Psoas muscle (tissue), 8 donors: ENCODE measurements around the gene CCDC54. TPM values are rescaled to one million over a fixed set of nuclear protein-coding genes. Genes with fewer than 3 reads are reported as not detected.

Source experiments
- ATAC-seq, 4 donors: fragments of 200-7000 bp; cut with Tn5 transposase; one replicate each; pipeline ENCODE4 v1.9.1; 2020; ENCODE audit warnings: moderate library complexity in 3 of 4, mild to moderate bottlenecking in 2 of 4
- DNase-seq, 2 donors: peaks; one replicate each; pipeline ENCODE4 v3.0.0-alpha.2; 2020
- H3K27ac ChIP-seq: fragments of 200-600 bp; one replicate; pipeline ENCODE4 v1.8.0; 2022
- H3K27me3 ChIP-seq, 3 donors: fragments of 200-600 bp in 1 of 3; one replicate each; pipeline versions ENCODE4 v1.6.1 to v1.8.0; 2013 to 2022; ENCODE audit warnings: low read length in 2 of 3, mild to moderate bottlenecking in 2 of 3, moderate library complexity in 1 of 3; ENCODE audit not compliant: insufficient read depth in 3 of 3
- H3K36me3 ChIP-seq, 2 donors: fragments of 200-600 bp in 1 of 2; one replicate each; pipeline versions ENCODE4 v1.6.1 to v1.8.0; 2013 to 2022; ENCODE audit warnings: low read depth in 1 of 2, mild to moderate bottlenecking in 1 of 2, moderate library complexity in 1 of 2; ENCODE audit not compliant: insufficient read depth in 1 of 2
- H3K4me1 ChIP-seq: fragments of 200-600 bp; one replicate; pipeline ENCODE4 v1.8.0; 2022
- H3K4me3 ChIP-seq: fragments of 200-600 bp; one replicate; pipeline ENCODE4 v1.8.0; 2022; ENCODE audit warnings: mild to moderate bottlenecking
- H3K9me3 ChIP-seq: fragments of 200-600 bp; one replicate; pipeline ENCODE4 v1.8.0; 2022
- WGBS, 3 donors: extraction: QIAGEN DNeasy Blood & Tissue Kit; methylation state at CpG; one replicate each; pipeline versions ENCODE4 v1.1.6 to v1.1.7; 2013; 5-methylcytosine and 5-hydroxymethylcytosine counted together
- intact Hi-C, 2 donors: fragments of 100-400 bp; cut with DNase I; formaldehyde crosslinking; loops; one replicate each; pipeline versions ENCODE4 v1.11.0 to v1.14.2; 2022
- polyA plus RNA-seq, 3 donors: library from polyadenylated mRNA; stranded (reverse); fragments of 200-250 nt; gene quantifications; one replicate each; pipeline ENCODE4 v1.2.3, GENCODE V29; 2013
- total RNA-seq, 4 donors: library from RNA; stranded (reverse); fragmentation: NEBNext Ultra II Directional in 2 of 4; extraction: Animal tissue kit (Norgen Biotek cat#: 25700) in 2 of 4; gene quantifications; one replicate each; pipeline versions ENCODE4 v1.2.1 to v1.2.4, GENCODE V29; 2021 to 2023
- TF ChIP-seq, protein P1 (sequence below): fragments of 200-600 bp; IDR thresholded peaks from one replicate; pipeline ENCODE4 v1.8.0; 2022; ENCODE audit warnings: antibody characterized with exemption
- donor health status: healthy with polysubstance abuse.
- donor health status: DM: no; HTN: no; CAD: no; lungs with moderate emphysema.
- donor health status: Bipolar disorder and iron deficiency.
- donor health status: healthy.
- donor health status: DM: yes; HTN: yes; CAD: no.
- donor health status: DM: no; HTN: no; CAD: no.
- donor health status: DM: no; HTN: no; CAD: no.
- donor health status: DM: yes; HTN: yes; CAD: no.

CCDC54 gene
- total and polyA plus RNA-seq, 7 donors, result not detected

- TF ChIP-seq, protein P1, sequence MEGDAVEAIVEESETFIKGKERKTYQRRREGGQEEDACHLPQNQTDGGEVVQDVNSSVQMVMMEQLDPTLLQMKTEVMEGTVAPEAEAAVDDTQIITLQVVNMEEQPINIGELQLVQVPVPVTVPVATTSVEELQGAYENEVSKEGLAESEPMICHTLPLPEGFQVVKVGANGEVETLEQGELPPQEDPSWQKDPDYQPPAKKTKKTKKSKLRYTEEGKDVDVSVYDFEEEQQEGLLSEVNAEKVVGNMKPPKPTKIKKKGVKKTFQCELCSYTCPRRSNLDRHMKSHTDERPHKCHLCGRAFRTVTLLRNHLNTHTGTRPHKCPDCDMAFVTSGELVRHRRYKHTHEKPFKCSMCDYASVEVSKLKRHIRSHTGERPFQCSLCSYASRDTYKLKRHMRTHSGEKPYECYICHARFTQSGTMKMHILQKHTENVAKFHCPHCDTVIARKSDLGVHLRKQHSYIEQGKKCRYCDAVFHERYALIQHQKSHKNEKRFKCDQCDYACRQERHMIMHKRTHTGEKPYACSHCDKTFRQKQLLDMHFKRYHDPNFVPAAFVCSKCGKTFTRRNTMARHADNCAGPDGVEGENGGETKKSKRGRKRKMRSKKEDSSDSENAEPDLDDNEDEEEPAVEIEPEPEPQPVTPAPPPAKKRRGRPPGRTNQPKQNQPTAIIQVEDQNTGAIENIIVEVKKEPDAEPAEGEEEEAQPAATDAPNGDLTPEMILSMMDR, result no peak
- Histone ChIP-seq H3K4me3 (no peak overlapping the region), H3K9me3 (no peaks in the 10 kb centered on the region), H3K4me1 (no peaks in the 10 kb centered on the region), H3K27me3 (no peaks in the 10 kb centered on the region), H3K27ac (no peak overlapping the region), H3K36me3 (no peaks in the 10 kb centered on the region)
- no peak for DNase-seq
- no peak for ATAC-seq
- intact Hi-C loops, result no loop called here
These were observed 39.6 kb downstream of the CCDC54 start for GRCh38 chr3:107416886-107417285.

- ATAC-seq (peak in 2 of 4 donors; percentile 72 to 85), DNase-seq (no peak)
- intact Hi-C loops, result loop anchor here in 1 of 2 donors (5.0 kb wide), 1 partner anchor 149 kb away; no protein-coding TSS in a partner anchor
- Histone ChIP-seq H3K4me1 (no peaks in the 10 kb centered on the region), H3K4me3 (peak overlapping the region; percentile 51), H3K27me3 (no peaks in the 10 kb centered on the region), H3K9me3 (no peaks in the 10 kb centered on the region), H3K36me3 (no peaks in the 10 kb centered on the region), H3K27ac (no peak overlapping the region)
- TF ChIP-seq, protein P1, result peak; percentile 71
- 0 to 2% (median 1%) methylated on average over 4 of the region's 4 CpGs for WGBS, 3 donors
These were observed 44.0 kb downstream of the CCDC54 start for GRCh38 chr3:107421170-107421792.

GRCh38 chr3:107421881-107422280, 44.6 kb downstream of the CCDC54 start:
- no peak overlapping the region for H3K4me3 ChIP-seq
- intact Hi-C loops, result loop anchor here in 1 of 2 donors (5.0 kb wide), 1 partner anchor 150 kb away; no protein-coding TSS in a partner anchor
- H3K27ac ChIP-seq, result no peak overlapping the region
- DNase-seq, result no peak
- no peak for ATAC-seq
- TF ChIP-seq, protein P1, result no peak
- no peaks in the 10 kb centered on the region for H3K27me3 ChIP-seq
- no peaks in the 10 kb centered on the region for H3K36me3 ChIP-seq
- no peaks in the 10 kb centered on the region for H3K4me1 ChIP-seq
- H3K9me3 ChIP-seq, result no peaks in the 10 kb centered on the region
- WGBS, 3 donors, result 92 to 100% (median 93%) methylated on average over 1 of the region's 1 CpG

DNA sequence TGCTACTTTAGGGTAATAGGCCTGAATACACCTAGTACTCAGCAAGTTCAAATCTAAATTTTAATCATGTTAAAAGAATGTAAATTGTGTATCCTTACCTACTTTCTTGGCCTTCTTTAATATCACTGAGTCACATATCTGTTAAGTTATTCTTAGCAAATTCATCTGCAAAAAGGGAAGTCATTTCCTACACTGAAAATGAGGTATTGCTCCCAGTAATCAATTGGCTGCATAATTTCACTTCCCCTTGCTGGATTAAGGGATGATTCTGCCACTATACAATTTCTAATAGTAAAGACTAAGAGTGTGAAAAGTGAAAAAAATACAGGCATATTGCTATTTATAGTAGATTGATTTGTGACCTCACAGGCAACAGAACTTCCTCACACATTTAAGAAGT, 47.8 kb downstream of the CCDC54 start:
- no peaks in the 10 kb centered on the region for H3K9me3 ChIP-seq
- TF ChIP-seq, protein P1, result no peak
- no peaks in the 10 kb centered on the region for H3K4me1 ChIP-seq
- no peak overlapping the region for H3K4me3 ChIP-seq
- H3K36me3 ChIP-seq, result no peaks in the 10 kb centered on the region
- intact Hi-C loops, result no loop called here
- DNase-seq, result no peak
- no peaks in the 10 kb centered on the region for H3K27me3 ChIP-seq
- H3K27ac ChIP-seq, result no peak overlapping the region
- no peak for ATAC-seq

DNA sequence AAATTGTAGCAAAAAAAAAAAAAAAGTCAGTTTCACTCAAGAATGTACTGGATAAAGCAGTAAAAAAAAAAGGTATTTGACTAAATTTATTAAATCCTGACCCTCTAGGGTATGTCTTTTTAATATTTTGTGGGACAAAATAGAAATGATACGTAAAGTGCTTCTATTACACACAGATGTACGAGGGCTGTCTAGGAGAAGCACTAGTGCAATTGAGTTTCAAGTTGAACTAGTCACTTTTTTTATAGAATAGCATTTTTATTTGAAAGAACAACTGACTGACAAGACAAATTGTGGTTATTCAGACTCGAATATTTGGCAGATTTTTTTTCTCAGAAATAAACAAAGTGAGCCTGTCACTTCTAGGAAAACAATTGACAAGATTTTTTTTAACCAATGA, 49.0 kb downstream of the CCDC54 start:
- H3K4me3 ChIP-seq, result no peak overlapping the region
- 71 to 76% (median 73%) methylated on average over 3 of the region's 3 CpGs for whole genome bisulfite sequencing, 3 donors
- no peak for ATAC-seq
- intact Hi-C loops, result no loop called here
- H3K9me3 ChIP-seq, result no peaks in the 10 kb centered on the region
- no peak overlapping the region for H3K27ac ChIP-seq
- no peak for DNase-seq
- no peaks in the 10 kb centered on the region for H3K36me3 ChIP-seq
- peaks cover 3% of the 10 kb centered on the region for H3K4me1 ChIP-seq
- no peaks in the 10 kb centered on the region for H3K27me3 ChIP-seq
- TF ChIP-seq, protein P1, result no peak
